Tibial nerve (tissue), 4 donors: ENCODE results near the gene ITIH5. TPM values are rescaled to one million over a fixed set of nuclear protein-coding genes. Genes with fewer than 3 reads are reported as not detected.

Experiments used
- DNase-seq, 2 donors: peaks; one replicate each; pipeline ENCODE4 v3.0.0-alpha.2; 2019; ENCODE audit warnings: low spot score in 2 of 2
- H3K27ac ChIP-seq, 4 donors: fragments of 200-600 bp; sonication (generic) in 3 of 4; one replicate each; pipeline ENCODE4 v1.5.1; 2017 to 2019; ENCODE audit warnings: mild to moderate bottlenecking in 1 of 4
- H3K27me3 ChIP-seq, 2 donors: fragments of 200-600 bp; sonication (generic) in 1 of 2; one replicate each; pipeline versions ENCODE4 v1.5.1 to v1.6.0; 2017 to 2019
- H3K36me3 ChIP-seq, 3 donors: fragments of 200-600 bp; sonication (generic); one replicate each; pipeline ENCODE4 v1.5.1; 2018 to 2019
- H3K4me1 ChIP-seq, 4 donors: fragments of 200-600 bp; sonication (generic) in 3 of 4; one replicate each; pipeline ENCODE4 v1.5.1; 2017 to 2019
- H3K4me3 ChIP-seq, 4 donors: fragments of 200-600 bp; sonication (generic) in 3 of 4; one replicate each; pipeline ENCODE4 v1.5.1; 2017 to 2019; ENCODE audit warnings: mild to moderate bottlenecking in 1 of 4, moderate library complexity in 1 of 4
- H3K9me3 ChIP-seq, 4 donors: fragments of 200-600 bp; sonication (generic) in 3 of 4; one replicate each; pipeline ENCODE4 v1.5.1; 2017 to 2019
- CTCF ChIP-seq, 5 experiments: fragments of 200-600 bp in 3 of 5; fragments of 450-650 bp in 2 of 5; sonication (generic) in 3 of 5; IDR thresholded peaks; one replicate each; pipeline ENCODE4 v1.5.1; 2016 to 2019; ENCODE audit warnings: antibody characterized with exemption in 5 of 5, mild to moderate bottlenecking in 3 of 5, moderate library complexity in 2 of 5
- EP300 ChIP-seq, 2 donors: sonication (generic); formaldehyde crosslinking; IDR thresholded peaks; one replicate each; pipeline ENCODE4 v1.6.1; 2017; ENCODE audit warnings: antibody characterized with exemption in 2 of 2, mild to moderate bottlenecking in 1 of 2
- POLR2A ChIP-seq, 2 donors: fragments of 450-650 bp; IDR thresholded peaks; one replicate each; pipeline ENCODE4 v1.6.1; 2017; ENCODE audit warnings: antibody characterized with exemption in 2 of 2, mild to moderate bottlenecking in 2 of 2, moderate library complexity in 2 of 2
- WGBS, 2 donors: methylation state at CpG; one replicate each; pipeline ENCODE4 v1.1.5; 2018; 5-methylcytosine and 5-hydroxymethylcytosine counted together
- total RNA-seq, 4 donors: library from RNA; depleted of rRNA; stranded (reverse); fragments of >200 nt; gene quantifications; one replicate each; pipeline ENCODE4 v1.1.0, GENCODE V29; 2016

The ITIH5 gene
- total RNA-seq, 4 donors from 2014 or later: 20.7 to 86.4 (median 26.9) TPM

DNA sequence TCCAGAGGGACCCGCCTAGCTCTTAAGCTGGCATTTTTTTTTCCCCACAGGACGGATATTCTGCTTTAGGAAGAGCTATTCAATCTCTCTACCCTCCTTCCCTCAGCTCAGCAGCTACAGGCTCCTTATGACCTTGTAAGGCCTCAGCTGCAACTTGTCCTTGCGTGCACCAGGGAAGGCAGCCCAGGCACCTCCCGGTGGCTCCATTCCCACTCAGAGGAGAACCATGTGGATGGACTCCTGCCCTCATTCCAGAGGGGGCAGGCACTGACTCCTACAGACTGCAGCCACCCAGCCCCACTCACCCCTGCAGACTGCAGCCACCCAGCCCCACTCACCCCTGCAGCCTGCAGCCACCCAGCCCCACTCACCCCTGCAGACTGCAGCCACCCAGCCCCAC is 73.7 kb downstream of the ITIH5 start:
- Histone ChIP-seq H3K36me3 (no peaks in the 10 kb centered on the region), H3K4me3 (no peak overlapping the region), H3K27ac (peak overlapping the region in 1 of 4 donors; percentile 25), H3K27me3 (no peaks in the 10 kb centered on the region), H3K4me1 (peaks cover 0 to 16% (median 0%) of the 10 kb centered on the region in 4 donors), H3K9me3 (no peaks in the 10 kb centered on the region)
- WGBS, 2 donors: 20 to 27% methylated on average over 4 of the region's 4 CpGs
- no peak for TF ChIP-seq CTCF (IDR thresholded peaks at IDR 0.05)
- TF ChIP-seq EP300 (IDR thresholded peaks at IDR 0.05): no peak
- no peak for TF ChIP-seq POLR2A (IDR thresholded peaks at IDR 0.05)
- no peak for DNase-seq

- Histone ChIP-seq H3K36me3 (no peaks in the 10 kb centered on the region), H3K9me3 (no peaks in the 10 kb centered on the region), H3K4me1 (peaks cover 0 to 16% (median 0%) of the 10 kb centered on the region in 4 donors), H3K27ac (peak overlapping the region in 1 of 4 donors; percentile 25), H3K4me3 (no peak overlapping the region), H3K27me3 (no peaks in the 10 kb centered on the region)
- no peak for DNase-seq
- WGBS, 2 donors: 92 to 93% methylated on average over 2 to 5 of the region's 5 CpGs
- no peak for TF ChIP-seq CTCF (IDR thresholded peaks at IDR 0.05)
- no peak for TF ChIP-seq EP300 (IDR thresholded peaks at IDR 0.05)
- TF ChIP-seq POLR2A (IDR thresholded peaks at IDR 0.05): no peak
Measured at GRCh38 chr10:7592627-7593026, 74.1 kb downstream of the ITIH5 start.

- Histone ChIP-seq H3K27me3 (no peaks in the 10 kb centered on the region), H3K4me3 (no peak overlapping the region), H3K9me3 (no peaks in the 10 kb centered on the region), H3K27ac (no peak overlapping the region), H3K36me3 (no peaks in the 10 kb centered on the region), H3K4me1 (peaks cover 0 to 25% (median 0%) of the 10 kb centered on the region in 4 donors)
- DNase-seq: no peak
- 87 to 89% methylated on average over 9 of the region's 9 CpGs for WGBS, 2 donors
- TF ChIP-seq CTCF (IDR thresholded peaks at IDR 0.05): no peak
- TF ChIP-seq POLR2A (IDR thresholded peaks at IDR 0.05): no peak
- TF ChIP-seq EP300 (IDR thresholded peaks at IDR 0.05): no peak
Measured at GRCh38 chr10:7590271-7590670, 76.5 kb downstream of the ITIH5 start.

DNA sequence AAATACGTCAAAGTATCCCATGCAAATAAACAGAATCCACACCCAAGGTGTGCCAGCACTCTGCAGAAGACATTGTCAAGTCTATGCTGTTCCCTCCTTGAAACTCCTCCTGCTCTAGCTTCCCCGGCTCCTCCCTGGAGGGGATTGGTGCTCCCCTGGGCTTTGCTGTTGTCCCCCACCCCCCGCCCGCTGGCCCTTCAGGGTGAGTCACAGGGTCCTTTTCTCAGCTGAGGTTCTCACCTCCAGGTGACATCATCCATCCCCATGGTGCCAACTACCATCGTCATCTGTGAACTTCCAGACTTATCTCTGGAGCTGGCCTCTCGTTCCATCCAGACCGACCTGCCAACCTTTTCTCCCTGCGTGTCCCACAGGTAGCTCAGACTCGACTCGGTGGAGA is 77.0 kb downstream of the ITIH5 start:
- no peak for TF ChIP-seq CTCF (IDR thresholded peaks at IDR 0.05)
- no peak for TF ChIP-seq EP300 (IDR thresholded peaks at IDR 0.05)
- TF ChIP-seq POLR2A (IDR thresholded peaks at IDR 0.05): no peak
- 81 to 86% methylated on average over 10 of the region's 10 CpGs for WGBS, 2 donors
- Histone ChIP-seq H3K27ac (no peak overlapping the region), H3K4me1 (peaks cover 0 to 29% (median 0%) of the 10 kb centered on the region in 4 donors), H3K27me3 (no peaks in the 10 kb centered on the region), H3K9me3 (no peaks in the 10 kb centered on the region), H3K36me3 (no peaks in the 10 kb centered on the region), H3K4me3 (no peak overlapping the region)
- DNase-seq: no peak

- H3K9me3 ChIP-seq: no peaks in the 10 kb centered on the region
- no peak for TF ChIP-seq EP300 (IDR thresholded peaks at IDR 0.05)
- no peak for TF ChIP-seq POLR2A (IDR thresholded peaks at IDR 0.05)
- no peak for TF ChIP-seq CTCF (IDR thresholded peaks at IDR 0.05)
- 89 to 98% methylated on average over 6 of the region's 6 CpGs for WGBS, 2 donors
- H3K27ac ChIP-seq: no peak overlapping the region
- no peak for DNase-seq
- peaks cover 0 to 16% (median 0%) of the 10 kb centered on the region in 4 donors for H3K4me1 ChIP-seq
- H3K27me3 ChIP-seq: no peaks in the 10 kb centered on the region
- no peak overlapping the region for H3K4me3 ChIP-seq
- no peaks in the 10 kb centered on the region for H3K36me3 ChIP-seq
Measured at GRCh38 chr10:7587865-7588188, 78.9 kb downstream of the ITIH5 start.
